Mesothelial cell of epicardium (in vitro differentiated cells): Measurements from ENCODE around the gene YAF2. TPM values are rescaled to one million over a fixed set of nuclear protein-coding genes. Genes with fewer than 3 reads are reported as not detected.

Experiments used
- DNase-seq, 2 experiments: peaks; one replicate each; pipeline ENCODE4 v3.0.0; 2021; ENCODE audit warnings: low spot score in 2 of 2; ENCODE audit not compliant: unreplicated experiment in 2 of 2
- H3K27ac Mint-ChIP-seq: 2 replicates; pipeline ENCODE4 v1.8.0; 2021; ENCODE audit warnings: mixed read lengths
- H3K27me3 Mint-ChIP-seq: 2 replicates; pipeline ENCODE4 v1.8.0; 2021; ENCODE audit warnings: low read depth, mixed read lengths
- H3K36me3 Mint-ChIP-seq: 2 replicates; pipeline ENCODE4 v1.8.0; 2021; ENCODE audit warnings: mixed read lengths
- H3K4me1 Mint-ChIP-seq: 2 replicates; pipeline ENCODE4 v1.8.0; 2021; ENCODE audit warnings: mixed read lengths
- H3K4me3 Mint-ChIP-seq: 2 replicates; pipeline ENCODE4 v1.8.0; 2021; ENCODE audit warnings: mild to moderate bottlenecking, moderate library complexity, mixed read lengths
- H3K9me3 Mint-ChIP-seq: 2 replicates; pipeline ENCODE4 v1.8.0; 2021; ENCODE audit warnings: mixed read lengths
- total RNA-seq: library from RNA; stranded (reverse); gene quantifications from 3 replicates; pipeline ENCODE4 v1.2.1, GENCODE V29; 2021
- TF ChIP-seq, protein P1 (sequence below): fragments of 200-600 bp; sonication (generic); IDR thresholded peaks from one replicate; pipeline ENCODE4 v1.5.0; 2021; ENCODE audit warnings: antibody characterized with exemption; ENCODE audit not compliant: unreplicated experiment

Gene YAF2
- total RNA-seq, 1 donor from 2014 or later: 52.2 TPM

DNA sequence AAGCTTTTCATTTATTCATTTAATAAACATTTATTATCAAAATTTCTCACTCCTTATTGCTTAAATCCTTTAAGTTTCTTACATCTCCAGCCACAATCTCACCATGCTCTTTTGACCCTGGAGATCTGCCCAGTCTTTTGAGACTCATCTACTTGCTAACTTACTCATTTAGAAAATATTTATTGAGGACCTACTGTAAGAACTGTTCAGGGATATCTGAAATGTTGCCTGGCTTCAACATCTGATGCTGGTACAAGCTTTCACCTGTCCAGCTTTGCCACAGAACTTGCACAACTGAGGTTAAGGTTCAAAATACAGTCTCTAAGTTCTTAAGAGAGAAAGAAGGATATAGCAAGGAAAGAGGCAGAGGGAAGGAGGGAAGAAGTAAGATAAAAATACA, 75.9 kb downstream of the YAF2 start:
- Mint-ChIP-seq H3K4me3 (no peak overlapping the region), H3K4me1 (peaks cover 24% of the 10 kb centered on the region), H3K36me3 (peaks cover 21% of the 10 kb centered on the region), H3K27ac (no peak overlapping the region), H3K9me3 (peaks cover 5% of the 10 kb centered on the region), H3K27me3 (no peaks in the 10 kb centered on the region)
- TF ChIP-seq, protein P1, sequence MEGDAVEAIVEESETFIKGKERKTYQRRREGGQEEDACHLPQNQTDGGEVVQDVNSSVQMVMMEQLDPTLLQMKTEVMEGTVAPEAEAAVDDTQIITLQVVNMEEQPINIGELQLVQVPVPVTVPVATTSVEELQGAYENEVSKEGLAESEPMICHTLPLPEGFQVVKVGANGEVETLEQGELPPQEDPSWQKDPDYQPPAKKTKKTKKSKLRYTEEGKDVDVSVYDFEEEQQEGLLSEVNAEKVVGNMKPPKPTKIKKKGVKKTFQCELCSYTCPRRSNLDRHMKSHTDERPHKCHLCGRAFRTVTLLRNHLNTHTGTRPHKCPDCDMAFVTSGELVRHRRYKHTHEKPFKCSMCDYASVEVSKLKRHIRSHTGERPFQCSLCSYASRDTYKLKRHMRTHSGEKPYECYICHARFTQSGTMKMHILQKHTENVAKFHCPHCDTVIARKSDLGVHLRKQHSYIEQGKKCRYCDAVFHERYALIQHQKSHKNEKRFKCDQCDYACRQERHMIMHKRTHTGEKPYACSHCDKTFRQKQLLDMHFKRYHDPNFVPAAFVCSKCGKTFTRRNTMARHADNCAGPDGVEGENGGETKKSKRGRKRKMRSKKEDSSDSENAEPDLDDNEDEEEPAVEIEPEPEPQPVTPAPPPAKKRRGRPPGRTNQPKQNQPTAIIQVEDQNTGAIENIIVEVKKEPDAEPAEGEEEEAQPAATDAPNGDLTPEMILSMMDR: no peak
- DNase-seq: no peak

DNA sequence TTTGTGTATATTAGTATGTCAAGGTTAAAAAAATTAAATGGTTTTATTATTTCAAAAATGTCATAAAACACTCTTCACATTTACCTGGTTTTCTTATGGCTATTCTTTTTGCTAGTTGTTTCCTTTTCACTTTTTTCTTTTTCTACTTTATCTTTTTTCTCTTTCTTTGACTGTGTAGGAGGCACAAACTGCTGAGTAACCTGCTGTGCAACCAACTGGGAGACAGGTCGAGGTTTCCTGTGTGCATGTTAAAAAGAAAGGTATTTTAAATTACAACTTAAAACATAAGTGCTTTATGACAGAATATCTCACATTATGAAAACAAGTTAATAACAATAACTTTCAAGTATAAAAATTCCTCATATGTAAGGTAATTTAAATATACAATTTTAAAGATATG, 76.5 kb downstream of the YAF2 start:
- peak overlapping the region; percentile 44 for H3K27ac Mint-ChIP-seq
- peaks cover 5% of the 10 kb centered on the region for H3K9me3 Mint-ChIP-seq
- H3K4me1 Mint-ChIP-seq: peaks cover 24% of the 10 kb centered on the region
- DNase-seq: no peak
- no peaks in the 10 kb centered on the region for H3K27me3 Mint-ChIP-seq
- TF ChIP-seq, protein P1: no peak
- peaks cover 20% of the 10 kb centered on the region for H3K36me3 Mint-ChIP-seq
- no peak overlapping the region for H3K4me3 Mint-ChIP-seq

DNA sequence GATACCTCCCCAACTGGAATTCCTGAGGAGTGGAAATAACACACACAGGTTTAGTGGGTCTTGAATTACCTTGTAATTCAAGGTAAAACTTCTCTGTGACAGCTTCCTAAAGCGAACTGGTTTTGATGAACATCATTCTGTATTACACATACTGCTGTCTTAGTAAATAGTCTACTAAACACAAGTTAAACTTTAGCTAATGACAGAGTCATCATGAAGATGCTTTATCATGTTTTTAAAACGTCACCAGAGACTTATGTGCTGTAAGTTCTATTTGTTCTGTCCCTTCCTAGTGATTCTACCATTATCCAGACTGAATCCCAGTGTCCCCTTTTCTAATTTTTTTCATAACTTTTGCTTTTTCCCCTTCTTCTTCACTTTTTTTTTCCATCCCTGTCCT, 81.8 kb downstream of the YAF2 start:
- H3K36me3 Mint-ChIP-seq: peaks cover 18% of the 10 kb centered on the region
- TF ChIP-seq, protein P1: no peak
- H3K27me3 Mint-ChIP-seq: no peaks in the 10 kb centered on the region
- H3K27ac Mint-ChIP-seq: no peak overlapping the region
- H3K4me1 Mint-ChIP-seq: peaks cover 2% of the 10 kb centered on the region
- H3K4me3 Mint-ChIP-seq: no peak overlapping the region
- peaks cover 12% of the 10 kb centered on the region for H3K9me3 Mint-ChIP-seq
- no peak for DNase-seq

DNA sequence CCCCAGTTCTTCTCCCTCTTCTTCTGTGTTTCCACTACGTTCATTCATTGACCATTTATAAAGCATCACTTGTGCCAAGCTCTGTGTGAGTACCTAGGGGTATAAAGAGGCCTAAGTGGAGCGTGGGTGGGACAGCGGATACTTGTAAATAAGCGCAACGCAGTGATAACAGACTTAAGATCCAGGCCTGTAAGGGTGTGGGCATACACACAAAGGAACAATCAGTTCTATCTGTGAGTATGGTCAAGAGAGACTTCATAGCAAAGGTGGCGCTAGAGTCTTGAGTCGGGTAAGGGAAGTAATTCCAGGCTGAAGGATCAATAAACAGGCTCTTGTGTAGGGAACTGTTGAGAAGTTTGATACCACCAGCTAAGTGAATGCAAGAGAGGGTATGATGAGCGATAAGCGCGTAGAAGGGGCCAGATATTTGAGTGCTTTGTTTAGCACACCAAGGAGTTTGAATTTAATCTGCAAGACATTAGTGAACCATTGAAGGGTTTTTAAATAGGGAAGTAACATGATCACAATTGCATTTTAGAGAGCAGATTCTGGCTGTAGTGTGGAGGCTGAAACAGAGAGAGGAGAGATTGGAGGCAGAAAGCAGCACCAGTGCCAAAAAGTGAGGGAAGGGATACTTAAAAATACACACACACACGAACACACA, 92.4 kb downstream of the YAF2 start:
- Mint-ChIP-seq H3K27me3 (no peaks in the 10 kb centered on the region), H3K4me1 (peaks cover 25% of the 10 kb centered on the region), H3K27ac (peak overlapping the region; percentile 68), H3K9me3 (no peaks in the 10 kb centered on the region), H3K36me3 (no peaks in the 10 kb centered on the region), H3K4me3 (peak overlapping the region; percentile 74)
- no peak for DNase-seq
- TF ChIP-seq, protein P1: no peak

DNA sequence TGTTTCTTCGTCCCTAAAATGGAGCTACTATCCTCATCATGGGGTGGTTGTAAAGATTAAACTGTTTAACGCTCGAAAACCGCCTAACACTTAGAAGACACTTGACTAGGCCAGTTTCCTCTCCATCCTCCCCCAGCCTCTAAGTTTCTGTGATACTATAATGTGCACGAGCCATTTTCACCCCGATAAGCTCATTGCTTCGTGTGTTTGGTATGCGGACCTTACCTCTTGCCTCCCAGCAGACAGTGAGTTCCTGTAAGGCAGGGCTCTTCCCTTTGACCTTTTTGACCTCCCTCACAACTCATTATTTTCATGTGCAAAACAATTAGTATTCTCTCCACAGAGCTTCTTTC, 92.9 kb downstream of the YAF2 start:
- Mint-ChIP-seq H3K27ac (peak overlapping the region; percentile 68), H3K9me3 (no peaks in the 10 kb centered on the region), H3K4me3 (peak overlapping the region; percentile 74), H3K36me3 (no peaks in the 10 kb centered on the region), H3K27me3 (no peaks in the 10 kb centered on the region), H3K4me1 (peaks cover 28% of the 10 kb centered on the region)
- DNase-seq: no peak
- TF ChIP-seq, protein P1: no peak
